Cerebellar nuclear complex (tissue), 1 donor: Measurements from ENCODE around the gene MPP1.
"Not testable (repeated sequence)": the region's sequence is repeated elsewhere in the genome, so short reads cannot be mapped to it uniquely, and the experiment has no call there.

ENCODE experiments used
- DNase-seq, 2 experiments: peaks; one replicate each; lab custom pipeline; 2025; lab: John Stamatoyannopoulos, UW

MPP1 gene

DNA sequence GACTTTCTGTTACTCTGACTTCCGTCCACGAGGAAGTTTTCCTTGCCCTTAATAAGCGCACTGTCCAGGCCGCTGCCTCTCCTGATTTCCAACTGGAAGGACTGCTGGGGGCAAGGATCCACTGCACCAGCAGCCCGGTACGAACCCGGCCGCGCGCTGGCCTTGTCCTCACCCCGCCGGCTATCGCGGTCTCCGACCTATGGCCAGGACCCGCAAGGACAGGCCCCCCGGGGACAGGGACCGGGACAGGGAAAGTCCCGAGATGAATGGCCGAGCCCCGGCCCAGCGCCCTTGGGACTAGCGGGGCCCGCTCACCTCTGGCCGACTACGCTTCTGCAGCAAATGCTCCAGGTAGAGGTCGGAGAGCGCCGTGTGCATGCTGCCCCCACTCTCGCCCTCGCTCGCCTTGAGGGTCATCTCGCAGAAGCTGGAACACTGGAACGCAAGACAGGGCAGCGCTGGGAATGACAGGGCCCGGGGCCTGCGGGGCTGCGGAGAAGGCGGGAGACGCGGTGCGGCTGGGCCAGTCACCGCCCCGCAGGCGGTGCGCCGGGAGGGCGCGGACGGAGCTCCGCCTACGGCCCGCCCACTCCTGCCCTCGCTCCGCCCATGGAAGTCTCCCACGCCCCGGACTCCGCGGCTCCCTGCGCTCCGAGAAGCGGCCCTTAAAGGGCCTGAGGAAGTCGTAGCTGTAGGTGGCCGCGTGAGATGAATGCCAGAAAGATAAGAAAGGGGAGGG, at the start of gene MPP1:
Gene MPP1, minus strand, starts transcription at position 529 of the 739 bp plus-strand sequence. Its CDS starts 112 bp downstream, at position 417.
- DNase-seq, result peak in 1 of 2 experiments; percentile 10

GRCh38 chrX:154850957-154851611, 45.8 kb upstream of the MPP1 start:
- DNase-seq, result no peak

DNA sequence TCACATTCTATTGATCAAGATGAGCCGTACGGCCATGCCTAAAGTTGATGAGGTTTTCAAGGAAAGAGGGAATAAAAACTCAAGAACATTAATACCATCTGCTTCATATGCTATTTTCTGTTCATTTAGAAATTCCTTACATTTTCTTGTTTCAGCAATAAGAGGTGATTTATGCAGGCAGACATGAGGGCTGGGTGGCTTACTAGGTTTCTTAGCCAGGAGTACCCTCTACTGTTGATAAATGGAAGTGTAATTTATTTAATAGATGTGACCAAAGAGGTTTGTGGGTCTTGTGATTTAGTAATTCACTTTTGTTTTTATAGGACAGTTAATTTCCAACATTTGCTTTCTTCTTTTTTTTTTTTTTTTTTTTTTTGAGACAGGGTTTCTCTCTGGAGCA, 35.6 kb upstream of the MPP1 start:
- no peak for DNase-seq

DNA sequence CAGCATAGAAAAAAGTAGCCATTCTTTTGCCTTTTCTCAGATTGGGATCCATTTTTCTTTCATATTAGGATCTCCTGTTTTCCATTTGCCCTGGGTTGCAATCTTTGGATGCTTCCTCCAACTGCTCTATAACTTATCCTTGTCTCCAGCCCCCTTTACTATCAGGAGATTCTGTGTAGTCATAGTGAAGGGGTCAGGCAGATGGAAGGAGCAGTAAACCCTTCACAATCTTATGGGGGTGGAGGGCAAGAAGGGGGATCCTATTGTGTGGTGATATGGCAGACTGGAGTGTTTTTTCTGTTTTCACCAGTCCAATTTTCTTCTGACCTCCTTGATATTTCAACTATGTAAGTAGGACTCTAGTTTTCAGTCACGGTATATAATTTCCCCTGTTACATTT, 30.9 kb upstream of the MPP1 start:
- DNase-seq, result no peak

- DNase-seq, result no peak
Measured at GRCh38 chrX:154834562-154834961, 29.3 kb upstream of the MPP1 start, which contains the start of gene SMIM9. Gene SMIM9, minus strand, starts transcription at chrX:154834662. Its CDS starts 3,806 bp downstream, at chrX:154830856.

DNA sequence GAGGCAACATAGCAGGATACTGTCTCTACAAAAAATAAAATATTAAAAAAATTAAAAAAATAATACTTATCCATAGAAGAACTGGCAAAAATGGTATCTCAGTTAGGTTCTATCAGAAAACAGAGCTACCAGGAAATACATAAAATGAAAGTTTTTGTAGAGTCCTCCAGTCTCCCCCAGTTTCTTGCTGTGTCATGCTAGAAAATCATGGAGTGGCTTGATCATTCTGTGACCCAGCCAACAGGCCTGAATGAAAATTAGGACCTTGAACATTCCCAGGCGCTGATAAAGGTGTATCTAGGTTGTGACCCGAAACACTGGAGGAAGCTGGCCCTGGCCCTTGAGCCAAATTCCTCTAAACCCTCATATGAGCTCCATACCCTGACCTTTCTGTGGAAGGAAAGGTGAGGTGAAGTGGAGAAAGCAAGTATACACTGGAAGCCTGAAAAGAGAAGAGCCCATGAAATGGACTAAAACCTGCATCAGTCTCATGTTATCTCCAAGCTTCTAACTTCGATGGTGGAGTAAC, 28.5 kb upstream of the MPP1 start:
- no peak for DNase-seq

DNA sequence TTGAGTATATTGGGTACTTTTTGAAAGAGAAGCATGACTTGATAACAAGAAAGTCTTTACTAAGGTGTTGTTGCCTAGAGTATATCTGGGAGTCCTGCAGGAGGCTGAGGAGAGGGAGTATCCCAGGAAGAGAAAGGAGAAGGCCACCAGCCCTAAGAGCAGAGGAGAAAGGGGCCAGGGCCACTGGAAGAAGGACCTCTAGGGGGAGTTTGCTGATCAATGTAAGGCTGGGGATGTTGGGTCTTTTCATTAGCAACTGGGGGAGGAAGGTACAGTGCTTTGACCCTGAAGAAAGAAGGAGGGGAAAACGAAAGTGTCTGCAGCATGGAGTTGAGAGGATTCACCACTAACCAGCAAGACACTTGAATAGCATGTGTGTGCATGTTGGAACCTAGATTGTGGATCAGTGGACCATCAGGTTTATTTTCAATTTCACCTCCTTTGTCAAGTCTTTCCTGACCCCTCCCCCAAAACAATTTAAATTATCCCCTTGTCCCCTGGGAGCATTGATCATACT, 24.7 kb upstream of the MPP1 start:
- no peak for DNase-seq

- no peak for DNase-seq
Measured at GRCh38 chrX:154829134-154829533, 23.8 kb upstream of the MPP1 start.

DNA sequence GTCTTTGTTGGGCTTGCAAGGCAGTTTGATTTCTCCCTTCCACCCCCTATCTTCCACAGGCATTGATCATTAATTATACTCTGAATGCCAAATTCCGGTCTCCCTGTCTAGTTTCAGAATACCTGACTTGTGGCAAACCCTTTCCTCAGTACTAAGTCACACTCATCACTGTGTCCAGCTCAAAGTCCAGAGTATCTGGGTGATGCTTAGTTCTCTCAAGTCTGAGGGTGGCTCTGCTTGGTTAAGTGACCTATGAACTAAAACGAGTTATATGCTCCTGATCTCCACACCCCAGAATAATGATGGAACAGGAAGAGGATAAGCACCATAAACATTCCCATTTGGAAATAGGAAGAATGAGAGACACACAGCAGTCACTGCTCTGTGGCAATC, 22.7 kb upstream of the MPP1 start:
- no peak for DNase-seq

GRCh38 chrX:154827194-154828015, 22.1 kb upstream of the MPP1 start:
- DNase-seq, result no peak

- not testable (repeated sequence) for DNase-seq
Measured at GRCh38 chrX:154825586-154825985, 20.3 kb upstream of the MPP1 start.

- no peak for DNase-seq
Measured at GRCh38 chrX:154824638-154825037, 19.4 kb upstream of the MPP1 start.

GRCh38 chrX:154822029-154822428, 16.7 kb upstream of the MPP1 start:
- no peak for DNase-seq

DNA sequence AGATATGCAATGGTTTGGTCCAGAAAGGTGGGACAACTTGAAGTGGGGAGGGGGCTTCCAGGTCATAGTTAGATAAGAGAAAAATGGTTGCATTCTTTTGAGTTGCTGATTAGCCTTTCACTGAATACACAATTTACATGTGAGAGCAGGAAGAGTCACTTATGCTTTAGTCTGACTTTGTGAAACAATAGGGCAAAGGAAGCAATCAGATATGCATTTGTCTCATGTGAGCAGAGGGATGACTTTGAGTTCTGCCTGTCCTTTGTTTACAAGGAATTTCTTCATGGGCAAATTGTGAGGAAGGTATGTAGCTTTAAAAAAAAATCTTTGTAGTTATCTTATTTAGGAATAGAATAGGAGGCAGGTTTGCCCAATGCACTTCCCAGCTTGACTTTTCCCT, 16.2 kb upstream of the MPP1 start:
- no peak for DNase-seq

GRCh38 chrX:154819771-154820341, 14.6 kb upstream of the MPP1 start:
- DNase-seq, result no peak

DNA sequence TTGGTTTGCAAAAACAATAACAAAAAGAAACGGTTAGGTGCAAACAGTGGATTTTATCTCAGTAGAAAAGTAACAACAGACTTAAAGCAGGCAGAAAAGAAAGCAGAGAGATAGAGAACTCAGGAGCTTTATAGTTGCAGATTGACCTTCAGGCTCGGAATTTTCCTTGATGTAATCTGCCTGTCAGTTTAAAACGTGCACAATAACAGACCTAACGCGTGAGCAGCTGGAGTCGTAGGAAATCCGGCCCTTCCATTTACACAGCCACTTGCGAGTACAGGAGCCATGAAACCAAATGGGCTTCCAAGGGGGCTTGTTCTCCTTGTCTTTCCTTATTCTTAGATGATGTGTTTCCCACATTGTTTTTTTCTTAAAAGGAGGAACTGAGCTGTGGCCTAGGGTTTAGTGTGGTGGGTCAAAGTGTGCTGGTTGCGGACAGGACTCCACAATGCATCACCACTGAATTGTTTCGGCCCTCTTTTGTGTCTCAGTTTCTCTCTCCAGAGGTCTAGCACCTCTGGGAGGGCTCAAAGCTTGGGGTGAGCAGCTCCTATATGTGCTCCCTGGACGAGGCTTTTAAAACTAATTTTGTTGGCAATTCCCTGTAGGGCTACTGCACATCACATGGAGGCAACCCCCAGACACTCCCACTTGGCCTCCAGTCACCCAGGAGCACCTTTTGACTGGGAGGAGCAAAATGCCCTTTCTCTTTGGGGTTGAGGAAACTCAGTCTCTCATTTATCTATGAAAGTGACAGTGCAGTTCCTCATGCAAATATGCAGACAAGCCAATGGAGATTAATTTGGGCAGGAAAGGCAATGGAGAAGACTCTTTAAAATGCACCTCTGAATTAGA, 13.9 kb upstream of the MPP1 start:
- no peak for DNase-seq

DNA sequence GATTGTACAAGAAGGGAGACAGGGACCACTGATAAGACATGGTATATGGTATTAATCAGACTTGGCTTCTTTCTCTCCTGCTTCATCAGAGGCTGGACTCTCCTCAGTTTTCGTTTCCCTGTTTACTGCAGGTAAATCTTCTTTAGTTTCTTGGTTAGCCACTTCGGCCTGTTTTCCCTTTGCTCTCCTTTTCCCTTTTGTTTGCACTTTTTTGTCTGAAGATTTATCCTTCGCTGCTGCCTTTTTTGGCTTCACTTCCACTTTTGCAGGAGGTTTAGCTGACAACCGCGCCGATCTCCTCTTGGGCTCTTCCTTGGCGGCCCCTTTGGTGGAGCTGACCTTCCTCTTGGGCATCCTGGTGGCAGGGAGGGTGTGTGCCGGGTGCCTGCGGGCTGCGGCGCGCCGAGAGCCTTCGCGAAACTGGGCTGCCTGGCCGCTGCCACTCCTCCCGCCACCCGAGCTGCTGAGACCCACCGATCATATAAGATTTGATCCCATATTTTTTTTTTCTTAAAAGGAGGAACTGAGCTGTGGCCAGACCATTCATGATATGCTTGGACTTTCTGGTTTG, 11.8 kb upstream of the MPP1 start:
- not testable (repeated sequence) for DNase-seq

GRCh38 chrX:154816326-154816898, 11.1 kb upstream of the MPP1 start:
- DNase-seq, result not testable (repeated sequence)

GRCh38 chrX:154815274-154815818, 10.1 kb upstream of the MPP1 start:
- DNase-seq, result no peak

GRCh38 chrX:154813801-154814200, 8.5 kb upstream of the MPP1 start:
- DNase-seq, result no peak
